Left lung (tissue), 10 donors: ENCODE results near the gene GDPD5. TPM values are rescaled to one million over a fixed set of nuclear protein-coding genes. Genes with fewer than 3 reads are reported as not detected.

Experiments
- ATAC-seq: fragments of 200-7000 bp; cut with Tn5 transposase; one replicate; pipeline ENCODE4 v1.9.1; 2020; ENCODE audit warnings: moderate library complexity
- DNase-seq, 4 donors: peaks; one replicate each; pipeline ENCODE4 v3.0.0-alpha.2; 2013 to 2020
- H3K27ac ChIP-seq, 2 donors: fragments of 200-600 bp; sonication (generic) in 1 of 2; one replicate each; pipeline versions ENCODE4 v1.5.0 to v1.8.0; 2020 to 2021
- H3K27me3 ChIP-seq, 2 donors: fragments of 200-600 bp; sonication (generic) in 1 of 2; one replicate each; pipeline versions ENCODE4 v1.5.0 to v1.8.0; 2020 to 2021
- H3K36me3 ChIP-seq, 2 donors: fragments of 200-600 bp; sonication (generic) in 1 of 2; one replicate each; pipeline versions ENCODE4 v1.5.0 to v1.8.0; 2020 to 2021
- H3K4me1 ChIP-seq, 2 donors: fragments of 200-600 bp; one replicate each; pipeline ENCODE4 v1.8.0; 2021
- H3K4me3 ChIP-seq, 2 donors: fragments of 200-600 bp; sonication (generic) in 1 of 2; one replicate each; pipeline versions ENCODE4 v1.5.0 to v1.8.0; 2020 to 2021; ENCODE audit warnings: mild to moderate bottlenecking in 1 of 2
- H3K9me3 ChIP-seq, 2 donors: fragments of 200-600 bp; sonication (generic) in 1 of 2; one replicate each; pipeline versions ENCODE4 v1.5.0 to v1.8.0; 2020 to 2021
- CTCF ChIP-seq, 2 donors: fragments of 200-600 bp; sonication (generic) in 1 of 2; IDR thresholded peaks; one replicate each; pipeline versions ENCODE4 v1.5.0 to v1.8.0; 2021; ENCODE audit warnings: antibody characterized with exemption in 2 of 2
- intact Hi-C, 2 donors: fragments of 100-400 bp; cut with DNase I; formaldehyde crosslinking; loops; one replicate each; pipeline versions ENCODE4 v1.11.2 to v1.14.2; 2022
- polyA plus RNA-seq, 6 donors: library from polyadenylated mRNA; unstranded; fragments of 120-200 nt; gene quantifications; one replicate each; pipeline ENCODE4 v1.2.1, GENCODE V29; 2013; ENCODE audit not compliant: insufficient read length in 6 of 6
- total RNA-seq, 2 donors: library from RNA; stranded (reverse); fragmentation: NEBNext Ultra II Directional; extraction: Animal tissue kit (Norgen Biotek cat#: 25700); gene quantifications; one replicate each; pipeline ENCODE4 v1.2.1, GENCODE V29; 2021
- donor health status: DM: no; HTN: yes; CAD: no.
- donor health status: DM: no; HTN: no; CAD: no.

GDPD5 gene
- total and polyA plus RNA-seq, 8 donors, result 10.5 to 34.8 (median 27.6) TPM

GRCh38 chr11:75539459-75540334, 14.0 kb upstream of the GDPD5 start:
- H3K27ac ChIP-seq, result no peak overlapping the region
- no peaks in the 10 kb centered on the region for H3K9me3 ChIP-seq
- H3K27me3 ChIP-seq, result no peaks in the 10 kb centered on the region
- H3K4me3 ChIP-seq, result no peak overlapping the region
- no peak for ATAC-seq
- H3K36me3 ChIP-seq, result no peaks in the 10 kb centered on the region
- no peak for DNase-seq
- intact Hi-C loops, result no loop called here
- H3K4me1 ChIP-seq, result no peaks in the 10 kb centered on the region
- TF ChIP-seq CTCF (IDR thresholded peaks at IDR 0.05), result no peak

- H3K9me3 ChIP-seq, result no peaks in the 10 kb centered on the region
- DNase-seq (no peak), ATAC-seq (no peak)
- TF ChIP-seq CTCF (IDR thresholded peaks at IDR 0.05), result no peak
- no peaks in the 10 kb centered on the region for H3K27me3 ChIP-seq
- H3K4me1 ChIP-seq, result no peaks in the 10 kb centered on the region
- intact Hi-C loops, result no loop called here
- H3K36me3 ChIP-seq, result no peaks in the 10 kb centered on the region
- H3K4me3 ChIP-seq, result no peak overlapping the region
- H3K27ac ChIP-seq, result no peak overlapping the region
Measured at GRCh38 chr11:75538150-75538942, 12.6 kb upstream of the GDPD5 start.

- no peaks in the 10 kb centered on the region for H3K4me1 ChIP-seq
- no peak for DNase-seq
- H3K4me3 ChIP-seq, result no peak overlapping the region
- H3K36me3 ChIP-seq, result no peaks in the 10 kb centered on the region
- ATAC-seq, result no peak
- H3K27me3 ChIP-seq, result no peaks in the 10 kb centered on the region
- no peaks in the 10 kb centered on the region for H3K9me3 ChIP-seq
- no peak overlapping the region for H3K27ac ChIP-seq
- no peak for TF ChIP-seq CTCF (IDR thresholded peaks at IDR 0.05)
- intact Hi-C loops, result no loop called here
Measured at GRCh38 chr11:75537740-75538139, 12.0 kb upstream of the GDPD5 start.

- DNase-seq (no peak), ATAC-seq (peak; percentile 19)
- TF ChIP-seq CTCF (IDR thresholded peaks at IDR 0.05), result no peak
- no peak overlapping the region for H3K4me3 ChIP-seq
- no peak overlapping the region for H3K27ac ChIP-seq
- H3K36me3 ChIP-seq, result no peaks in the 10 kb centered on the region
- no peaks in the 10 kb centered on the region for H3K4me1 ChIP-seq
- no peaks in the 10 kb centered on the region for H3K9me3 ChIP-seq
- H3K27me3 ChIP-seq, result no peaks in the 10 kb centered on the region
- intact Hi-C loops, result no loop called here
Measured at GRCh38 chr11:75536786-75537641, 11.3 kb upstream of the GDPD5 start.
